ENCODE data around the gene DLGAP3.

The DLGAP3 gene

DNA sequence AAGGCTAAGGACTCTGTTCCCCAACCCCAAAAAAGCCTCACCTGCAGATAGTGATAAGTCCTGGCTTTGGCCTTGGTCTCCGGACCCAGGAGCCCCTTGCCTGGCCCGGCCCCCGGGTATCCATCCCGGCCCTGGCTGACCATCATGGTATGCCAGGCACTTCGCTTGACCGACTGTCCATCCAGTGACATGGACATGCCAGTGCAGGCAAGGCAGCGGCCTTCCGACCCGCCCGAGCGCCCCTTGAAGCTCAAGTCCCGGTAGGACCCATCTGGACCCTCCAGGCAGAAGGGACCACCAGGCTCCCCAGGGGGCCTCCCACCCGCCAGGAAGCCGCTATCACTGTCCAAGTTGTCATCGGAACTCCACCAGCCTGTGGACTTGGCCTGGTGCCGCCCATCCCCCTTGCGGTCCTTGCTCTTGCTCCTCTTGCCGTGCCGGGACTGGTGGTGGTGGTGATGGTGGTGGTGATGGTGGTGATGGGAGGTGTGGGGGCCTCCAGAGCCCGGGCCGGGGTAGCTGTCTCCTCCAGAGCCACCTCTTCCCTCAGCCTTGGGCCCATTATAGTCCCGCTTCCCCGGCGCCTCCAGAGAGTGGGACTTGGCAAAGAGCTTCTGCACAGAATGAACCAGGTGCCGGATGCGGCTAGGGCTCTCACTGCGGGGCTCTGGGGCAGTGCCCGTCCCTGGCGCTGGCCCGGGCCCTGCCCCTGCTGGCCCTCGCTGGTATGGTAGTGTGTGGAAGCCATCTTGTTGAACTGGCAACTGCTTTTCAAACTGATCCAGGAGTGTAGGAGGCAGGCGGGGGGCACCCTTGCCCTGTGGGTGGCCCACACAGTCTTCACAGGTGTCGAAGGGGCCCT, 25.0 kb downstream of the DLGAP3 start:
- no peak for DNase-seq

DNA sequence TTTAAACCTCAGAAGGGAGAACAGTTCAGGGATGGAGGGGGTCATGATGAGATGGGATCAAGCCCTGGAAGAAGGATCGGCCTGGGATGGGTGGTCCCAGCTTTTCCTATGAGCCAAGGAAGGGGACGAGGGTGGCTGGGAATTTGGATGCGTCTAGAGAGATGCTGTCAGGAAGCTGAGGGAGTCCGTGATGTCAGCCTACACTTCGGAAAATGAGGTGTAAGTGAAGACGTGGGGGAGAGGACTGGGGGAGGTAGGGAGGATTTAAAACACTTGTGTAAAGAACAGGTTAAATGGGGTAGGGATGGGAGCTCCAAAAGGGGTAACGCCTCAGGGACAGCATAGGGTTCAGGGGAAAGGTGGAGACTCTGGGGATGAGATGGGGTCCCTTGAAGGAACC, 27.5 kb downstream of the DLGAP3 start:
- DNase-seq: no peak

DNA sequence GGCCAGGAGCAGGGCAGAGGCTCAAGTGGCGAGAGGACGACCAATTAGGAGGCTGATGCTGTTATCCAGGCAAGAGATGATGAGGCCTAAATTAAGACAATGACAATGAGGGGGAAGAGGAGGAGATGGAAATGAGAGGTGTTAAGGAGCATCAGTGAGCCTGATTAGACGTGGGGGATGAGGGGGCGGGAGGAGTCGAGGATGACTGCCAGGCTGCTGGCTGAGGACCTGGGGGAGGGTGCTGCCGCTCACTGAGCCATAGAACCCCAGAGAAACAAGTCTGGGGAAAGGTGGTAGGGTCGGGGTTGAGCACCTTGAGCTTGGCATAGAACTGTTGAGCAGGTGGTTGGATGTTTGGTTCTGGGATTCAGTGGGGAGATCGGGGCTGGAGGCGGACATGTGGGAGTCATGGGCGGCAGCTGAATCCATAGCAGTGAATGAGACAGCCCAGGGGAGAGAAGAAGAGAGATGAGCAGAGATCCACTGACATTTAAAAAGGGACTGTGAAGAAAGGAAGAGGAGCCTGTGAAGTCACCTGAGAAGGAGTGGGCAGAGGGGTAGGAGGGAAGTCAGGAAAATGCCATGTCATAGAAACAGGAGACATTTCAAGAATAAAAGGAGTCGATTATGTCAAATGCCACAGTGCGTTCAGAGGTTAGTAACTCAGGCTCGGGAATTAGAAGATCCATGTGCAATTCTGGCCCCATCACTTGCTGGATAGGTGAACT, 28.5 kb downstream of the DLGAP3 start:
- no peak for DNase-seq

DNA sequence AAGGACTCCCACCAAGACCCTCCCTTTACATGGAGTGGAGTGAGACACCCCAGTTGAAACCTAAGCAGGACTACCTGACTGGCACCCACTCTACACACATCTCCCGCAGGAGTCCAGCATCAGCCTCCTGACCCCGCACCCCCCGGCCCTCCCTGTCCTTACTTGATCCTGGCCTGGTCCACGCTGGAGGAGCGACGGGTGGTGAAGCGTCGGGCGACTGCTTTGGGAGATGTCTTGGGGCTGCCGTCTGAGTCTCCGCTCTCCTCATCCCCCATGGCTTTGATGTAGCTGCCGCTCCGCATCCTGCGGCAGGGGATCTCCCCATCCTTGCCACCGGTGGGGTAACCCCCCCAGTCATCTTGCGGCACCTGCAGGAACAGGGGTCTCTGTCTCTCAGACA, 29.5 kb downstream of the DLGAP3 start:
- no peak for DNase-seq

DNA sequence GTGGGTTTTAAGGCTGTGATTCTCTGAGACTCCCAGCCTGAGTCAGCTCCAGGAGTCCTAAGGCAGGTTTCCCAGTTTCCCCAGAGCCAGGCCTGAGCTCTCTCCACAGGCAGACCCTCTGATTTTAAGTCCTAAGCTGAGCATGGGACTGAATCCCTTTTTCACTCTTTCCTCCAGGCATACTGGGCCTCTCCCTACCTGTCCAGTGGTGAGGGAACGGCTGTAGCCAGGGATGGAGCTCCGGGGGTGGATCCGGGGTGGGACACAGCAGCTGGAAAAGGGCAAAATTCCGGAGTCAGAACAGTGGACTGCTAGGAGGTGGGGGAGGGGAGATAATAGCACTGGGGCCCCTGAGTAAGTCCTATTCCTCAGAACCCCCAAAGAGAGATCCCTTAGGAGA, 30.0 kb downstream of the DLGAP3 start:
- no peak for DNase-seq

DNA sequence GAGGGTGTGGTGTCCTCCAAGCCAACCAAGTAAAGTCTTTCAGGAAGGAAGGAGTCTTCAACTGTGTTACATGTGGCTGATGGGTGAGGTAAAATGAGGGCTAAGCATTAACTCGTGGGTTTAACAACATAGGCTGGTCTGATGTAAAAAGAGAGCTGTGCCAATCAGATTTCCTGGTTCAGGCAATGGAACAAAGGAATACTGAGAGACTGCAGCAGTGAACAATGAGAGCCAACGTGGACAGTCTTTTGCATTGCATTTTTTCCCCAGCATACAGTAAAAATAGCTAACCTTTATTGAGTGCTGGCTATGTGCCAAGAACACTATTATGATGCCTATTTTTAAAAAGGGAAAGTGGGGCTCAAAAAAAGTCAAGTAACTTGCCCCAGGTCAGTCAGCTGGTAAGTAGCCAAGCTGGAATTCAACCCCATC, 31.1 kb downstream of the DLGAP3 start:
- no peak for DNase-seq

DNA sequence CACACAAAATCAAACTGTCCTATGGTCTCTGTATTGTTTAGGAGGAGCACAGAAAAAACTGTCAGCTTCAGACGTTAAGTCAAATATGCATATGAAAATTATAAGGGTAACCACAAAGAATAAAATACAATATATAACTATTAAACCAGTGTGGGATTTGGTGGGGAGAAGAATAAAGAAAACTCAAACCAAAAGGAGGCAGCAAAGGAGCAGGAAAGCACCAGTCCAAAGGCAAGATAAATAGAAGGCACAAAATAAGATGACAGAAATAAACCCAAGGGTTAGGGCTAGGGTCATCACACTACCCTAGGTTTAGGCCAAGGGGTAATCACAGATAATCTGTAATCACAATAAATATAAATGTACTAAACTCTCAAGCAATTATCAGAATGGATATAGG, 32.8 kb downstream of the DLGAP3 start:
- no peak for DNase-seq

DNA sequence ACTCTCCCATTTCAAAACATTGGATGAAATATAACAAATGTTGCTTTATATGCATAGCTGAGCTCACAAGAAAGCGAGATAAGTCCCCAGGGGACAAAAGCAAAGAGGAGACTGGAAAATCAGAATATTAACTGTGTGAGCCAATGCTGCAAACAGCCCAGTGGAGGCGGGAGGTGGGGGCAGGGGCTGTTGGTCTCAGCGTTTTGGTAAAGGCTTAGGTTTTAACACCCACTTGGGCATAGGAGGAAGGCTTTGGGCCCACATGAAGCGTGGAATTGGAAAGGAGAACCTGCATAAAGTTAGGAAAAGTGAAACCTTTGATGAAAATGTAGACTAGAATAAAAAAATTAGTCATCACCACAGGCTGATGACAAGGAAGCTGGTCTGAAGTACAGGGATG, 39.7 kb downstream of the DLGAP3 start:
- no peak for DNase-seq

DNA sequence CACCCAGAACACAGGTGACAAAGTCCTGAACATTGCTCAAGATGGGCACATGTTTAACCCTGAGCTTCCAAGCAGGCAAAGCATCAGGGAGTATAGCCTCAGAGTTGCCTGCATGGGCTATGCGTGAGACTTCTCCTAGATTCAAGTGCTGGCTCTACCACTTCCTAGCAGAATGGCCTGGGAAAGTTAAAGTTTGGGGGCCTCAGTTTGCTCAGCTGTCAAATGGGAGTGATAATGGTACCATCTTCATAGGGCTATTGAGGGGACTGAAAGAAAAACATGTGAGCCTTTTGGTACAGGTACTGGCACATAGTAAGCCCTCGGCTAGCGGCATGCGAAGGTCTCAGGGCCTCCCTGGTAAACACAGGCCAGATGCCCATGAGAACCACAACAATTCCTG, 41.9 kb downstream of the DLGAP3 start:
- DNase-seq: no peak

DNA sequence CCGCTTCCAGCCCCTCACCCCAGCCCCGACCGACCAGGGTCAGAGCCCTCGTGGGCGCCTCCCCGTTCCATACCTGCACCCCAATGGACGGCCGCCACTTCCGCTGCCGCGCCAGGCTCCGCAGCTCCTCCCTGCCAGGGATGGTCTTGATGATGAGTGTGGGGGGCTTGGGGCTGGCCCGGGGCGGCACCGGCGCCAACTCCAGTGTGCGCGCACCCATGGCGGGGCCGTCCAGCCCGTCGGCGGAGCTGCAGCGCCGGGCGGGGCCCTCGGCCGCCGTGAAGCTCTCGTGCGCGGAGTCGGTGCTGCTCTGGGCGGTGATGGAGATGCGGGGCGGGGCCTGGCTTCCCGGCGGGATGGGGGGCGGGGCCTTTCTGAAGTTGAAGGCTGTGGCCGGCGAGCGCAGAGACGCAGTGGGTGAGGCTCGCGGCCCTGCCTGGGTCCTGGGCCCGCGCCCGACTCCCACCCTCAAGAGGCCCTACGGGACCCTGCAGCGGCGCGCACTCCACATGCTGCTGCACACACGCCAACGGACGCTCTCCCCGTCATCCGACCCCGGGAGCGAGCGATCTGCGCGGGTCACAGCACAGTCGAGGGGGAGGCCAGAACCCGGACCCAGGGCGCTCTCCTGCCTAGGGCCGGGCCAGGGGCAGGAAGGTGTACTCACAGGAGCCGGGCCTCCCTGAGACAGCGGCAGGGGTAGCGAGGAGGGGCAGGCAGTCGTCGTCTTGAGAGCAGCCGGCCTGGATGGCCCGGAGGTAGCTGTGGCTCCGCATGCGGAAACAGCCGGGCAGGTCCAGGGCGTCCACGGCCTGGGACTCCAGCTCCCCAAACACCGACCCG, 43.8 kb downstream of the DLGAP3 start:
- no peak for DNase-seq

DNA sequence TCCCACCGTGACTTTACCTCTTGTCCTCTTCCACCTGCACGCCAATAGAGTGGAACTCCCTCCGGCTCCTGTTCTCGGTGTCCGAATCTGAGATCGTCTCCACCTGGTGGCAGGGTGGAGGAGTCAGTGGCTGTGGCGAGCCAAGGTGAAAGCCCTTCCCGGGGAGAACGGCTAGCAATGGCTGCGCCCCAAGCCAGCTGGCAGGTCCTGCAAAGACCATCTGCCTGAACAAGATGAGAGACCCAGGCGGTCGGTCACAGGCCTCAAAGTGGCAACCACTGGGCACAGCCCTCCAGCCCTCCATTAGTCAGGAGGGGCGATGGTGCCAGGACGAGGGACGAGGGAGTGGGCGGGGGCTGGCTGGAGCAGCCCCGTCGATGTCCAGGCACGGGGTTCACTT, 44.5 kb downstream of the DLGAP3 start:
- no peak for DNase-seq

DNA sequence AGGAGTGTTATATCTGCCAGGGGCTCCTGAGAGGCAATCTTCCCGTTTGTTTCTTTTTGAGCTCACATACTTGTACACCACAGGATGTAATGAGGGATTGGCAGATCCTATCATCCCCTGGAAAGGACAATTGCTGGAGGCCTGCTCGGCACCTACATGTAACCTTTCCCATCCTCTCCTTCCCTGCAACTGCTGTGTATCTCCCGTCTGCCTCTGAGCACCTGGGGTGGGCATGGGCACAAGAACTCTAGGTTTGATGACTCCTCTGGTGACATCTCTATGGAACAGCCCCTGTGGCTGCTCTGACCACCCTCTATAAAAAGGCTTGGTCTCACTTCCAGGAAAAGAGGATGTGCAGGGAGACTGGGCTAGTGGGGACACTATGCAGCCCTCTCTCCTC, 44.9 kb downstream of the DLGAP3 start:
- no peak for DNase-seq

DNA sequence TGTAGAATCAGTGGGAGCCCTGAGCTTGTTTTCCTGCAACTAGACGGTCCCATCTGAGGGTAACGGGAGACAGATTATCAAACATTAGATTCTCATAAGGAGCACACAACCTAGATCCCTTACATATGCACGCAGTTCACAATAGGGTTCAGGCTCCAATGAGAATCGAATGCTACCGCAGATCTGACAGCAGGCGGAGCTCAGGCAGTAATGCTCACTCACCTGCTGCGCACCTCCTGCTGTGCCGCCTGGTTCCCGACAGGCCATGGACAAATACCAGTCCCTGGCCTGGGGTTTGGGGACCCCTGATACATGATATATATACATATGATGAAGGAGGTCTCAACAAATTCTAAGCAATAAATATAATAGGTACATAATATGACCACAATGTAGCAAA, 50.2 kb downstream of the DLGAP3 start:
- DNase-seq: no peak

DNA sequence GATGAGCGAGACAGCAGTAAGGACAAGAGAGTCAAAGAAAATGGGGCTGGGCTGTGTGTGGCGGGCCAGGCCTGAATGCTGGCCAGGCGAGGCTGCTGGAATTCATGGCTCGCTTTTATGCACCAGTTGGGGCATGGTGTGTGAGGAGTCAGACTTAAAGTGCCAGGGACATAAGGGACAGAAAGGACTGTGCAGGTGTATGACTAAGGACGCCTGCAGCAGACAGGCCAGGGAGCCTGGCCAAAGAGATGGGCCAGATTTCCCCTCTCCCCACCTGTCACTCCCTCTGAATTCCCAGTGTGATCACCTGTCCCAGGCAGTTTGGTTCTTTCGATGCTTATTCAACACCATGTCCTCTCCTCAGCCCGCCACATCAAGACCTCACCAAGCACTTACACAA, 53.0 kb downstream of the DLGAP3 start:
- DNase-seq: no peak

DNA sequence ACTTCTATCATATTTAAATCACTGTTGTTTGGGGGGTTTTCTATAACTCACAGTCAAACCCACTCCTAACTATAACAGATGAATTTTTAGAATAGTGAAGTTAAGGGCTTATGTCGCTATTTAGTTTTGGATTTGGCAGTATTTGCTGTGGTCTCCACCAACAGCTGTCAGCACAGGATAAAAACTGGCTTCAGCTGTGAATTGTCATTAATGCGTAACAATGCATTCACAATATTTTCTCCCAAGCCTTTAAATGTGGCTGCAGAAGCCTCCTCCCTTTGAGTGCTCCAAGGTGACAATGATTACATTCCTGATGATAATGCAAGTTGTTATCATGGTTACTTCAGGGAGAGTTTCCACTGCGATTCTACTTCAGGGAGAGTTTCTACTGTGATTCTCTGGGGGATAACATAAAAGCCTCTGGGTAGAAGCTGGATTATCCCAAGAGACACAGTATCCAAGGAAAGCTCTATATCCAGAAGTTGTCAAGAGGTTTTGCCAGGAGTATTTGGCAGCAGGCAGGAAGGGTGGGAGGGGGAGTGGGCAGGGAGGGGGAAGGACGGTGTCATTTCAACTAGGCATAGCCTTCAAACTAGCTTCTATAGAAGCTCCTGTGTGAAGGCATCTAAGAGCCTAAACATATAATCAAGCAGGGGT, 55.0 kb downstream of the DLGAP3 start:
- DNase-seq: peak; percentile 75

DNA sequence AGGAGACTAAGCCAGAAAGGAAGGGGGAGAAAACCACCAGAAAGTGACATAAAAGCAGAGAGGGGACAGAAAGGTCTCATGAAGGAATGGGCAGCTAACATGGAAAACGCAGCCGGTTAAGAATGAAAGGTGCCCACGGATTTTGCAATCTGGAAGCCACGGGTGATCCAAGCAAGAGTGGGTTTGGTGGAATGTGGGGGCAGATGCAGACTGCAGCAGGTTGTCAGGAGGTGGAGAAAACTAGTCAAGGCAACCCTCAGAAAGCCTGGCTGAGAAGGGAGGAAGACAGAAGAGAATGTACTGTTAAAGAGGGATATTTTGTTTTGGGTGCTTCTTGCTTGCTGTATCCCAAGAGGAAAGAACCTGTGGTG, 57.3 kb downstream of the DLGAP3 start:
- no peak for DNase-seq

DNA sequence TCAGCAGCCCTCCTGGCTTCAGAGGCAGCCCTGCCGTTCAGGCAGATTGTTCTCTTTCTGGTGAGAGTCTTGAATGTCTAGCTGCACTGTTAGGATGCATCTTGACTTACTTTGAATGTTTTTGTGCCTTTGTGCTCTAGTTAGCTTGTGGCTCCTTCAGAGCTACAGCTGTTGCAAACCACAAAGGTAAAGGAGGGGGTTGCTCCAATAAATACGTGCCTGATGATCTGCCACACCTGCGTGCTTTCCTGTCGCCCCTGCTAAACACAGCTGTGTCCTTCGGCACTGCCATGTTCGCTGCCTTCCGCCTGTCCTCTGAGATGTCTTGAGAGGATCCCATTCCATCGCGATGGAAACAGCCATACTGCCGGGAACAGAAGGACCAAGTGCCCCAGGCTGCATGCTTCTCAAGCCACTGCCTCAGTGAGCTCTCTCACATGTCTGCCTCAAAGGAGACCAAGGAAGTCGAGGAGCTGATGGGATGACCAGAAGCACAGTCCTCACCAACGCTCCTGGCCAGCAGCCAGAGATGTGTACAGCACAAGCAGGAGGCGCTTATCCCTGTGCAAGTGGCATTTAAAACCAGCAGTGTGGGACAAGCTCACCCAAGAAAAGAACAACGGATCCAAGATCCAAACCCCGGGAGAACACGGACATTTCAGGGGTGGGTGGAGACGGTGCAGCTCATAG, 57.9 kb downstream of the DLGAP3 start:
- DNase-seq: no peak

DNA sequence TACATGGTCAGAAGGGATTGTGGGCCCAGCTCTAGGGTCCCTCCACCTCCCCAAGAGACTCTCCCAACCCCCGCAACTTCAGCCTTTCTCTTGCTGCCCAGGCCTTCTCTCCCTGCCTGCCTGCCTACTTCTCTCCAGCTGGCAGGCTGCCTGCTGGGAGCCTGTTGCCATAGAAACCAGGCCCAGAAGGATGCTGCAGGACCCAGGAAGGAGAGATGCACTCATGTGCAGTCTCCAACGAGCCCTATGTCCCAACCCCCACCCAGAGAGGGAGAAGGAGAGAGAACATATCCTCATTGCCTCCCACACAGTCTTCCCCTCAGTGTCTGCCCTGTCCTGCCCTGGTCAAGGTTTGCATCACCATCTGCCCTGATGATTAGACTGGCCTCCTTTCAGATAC, 59.1 kb downstream of the DLGAP3 start:
- DNase-seq: no peak

DNA sequence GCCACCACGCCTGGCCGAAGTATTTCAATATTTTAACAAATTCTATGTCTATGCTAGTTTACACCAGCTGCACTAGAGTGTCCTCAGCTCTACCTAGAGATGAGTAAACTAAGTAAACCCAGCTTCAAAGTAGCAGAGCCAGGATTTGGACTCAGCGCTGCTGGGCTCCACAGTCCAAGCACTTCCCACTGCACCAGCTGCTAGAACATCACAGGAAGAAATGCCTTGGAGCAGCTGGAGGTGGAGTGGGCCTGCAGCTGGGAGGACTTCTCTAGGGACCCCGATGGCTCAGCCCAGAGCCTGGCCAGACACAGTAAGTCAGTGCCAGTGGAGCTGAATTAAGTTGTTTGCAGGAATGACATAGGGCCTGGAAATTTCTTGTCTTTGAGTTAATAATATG, 59.7 kb downstream of the DLGAP3 start:
- DNase-seq: no peak

DNA sequence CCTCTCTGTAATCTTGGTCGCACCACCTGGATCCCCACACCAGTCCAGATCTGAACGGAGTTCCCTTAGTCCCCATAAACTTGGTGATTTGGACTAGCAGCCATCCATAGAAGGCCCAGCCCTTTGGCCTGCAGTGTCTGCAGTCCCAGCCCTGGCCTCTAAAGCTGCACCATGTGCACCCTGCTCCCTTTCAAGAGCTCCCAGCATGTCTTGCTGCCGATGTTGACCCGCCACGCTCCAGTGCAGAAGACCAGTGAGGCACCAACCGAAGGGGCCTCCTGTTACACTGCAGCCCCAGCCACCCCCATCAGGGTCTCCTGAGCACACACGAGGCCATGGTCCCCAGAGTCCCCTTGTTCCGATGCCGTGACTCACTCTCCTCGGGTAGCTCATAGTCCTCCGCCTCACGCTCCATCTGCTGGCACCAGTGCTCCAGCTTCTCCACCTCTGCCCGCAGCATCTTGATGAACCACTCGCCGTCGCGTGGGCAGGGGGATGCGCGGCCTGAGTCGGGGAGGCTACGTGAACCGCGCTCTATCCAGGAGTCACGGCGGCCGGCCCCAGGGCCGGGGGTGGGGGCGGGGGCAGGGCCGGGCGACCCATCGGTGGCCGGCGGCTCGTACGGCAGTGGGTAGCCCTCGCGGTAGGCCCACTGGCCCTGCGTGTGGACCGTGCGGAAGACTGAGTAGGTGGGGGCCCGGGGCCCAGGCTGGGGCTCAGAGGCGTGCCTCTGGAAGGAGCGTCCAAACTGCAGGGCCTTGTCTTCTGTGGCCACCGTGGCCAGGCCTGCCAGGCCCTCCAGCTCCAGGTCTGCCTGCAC, 61.0 kb downstream of the DLGAP3 start:
- DNase-seq: no peak

DNA sequence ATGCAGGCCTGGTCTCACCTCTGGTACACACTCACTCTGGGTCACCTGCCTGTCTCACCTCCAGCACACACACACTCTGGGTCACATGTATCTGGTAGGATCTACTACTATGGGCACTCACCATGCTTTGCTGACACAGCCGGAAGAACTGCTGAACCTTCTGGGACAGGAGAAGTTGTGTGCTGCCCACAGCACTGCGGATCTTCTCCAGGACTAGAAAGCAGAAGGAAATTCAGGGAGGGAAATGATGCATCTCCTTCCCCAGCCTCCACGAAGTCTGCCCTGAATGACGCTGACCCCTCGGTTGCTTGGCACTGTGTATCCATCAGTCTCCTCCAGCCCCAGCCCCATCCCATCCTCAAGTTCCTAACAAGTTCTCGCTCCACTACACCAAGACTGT, 62.0 kb downstream of the DLGAP3 start:
- no peak for DNase-seq

DNA sequence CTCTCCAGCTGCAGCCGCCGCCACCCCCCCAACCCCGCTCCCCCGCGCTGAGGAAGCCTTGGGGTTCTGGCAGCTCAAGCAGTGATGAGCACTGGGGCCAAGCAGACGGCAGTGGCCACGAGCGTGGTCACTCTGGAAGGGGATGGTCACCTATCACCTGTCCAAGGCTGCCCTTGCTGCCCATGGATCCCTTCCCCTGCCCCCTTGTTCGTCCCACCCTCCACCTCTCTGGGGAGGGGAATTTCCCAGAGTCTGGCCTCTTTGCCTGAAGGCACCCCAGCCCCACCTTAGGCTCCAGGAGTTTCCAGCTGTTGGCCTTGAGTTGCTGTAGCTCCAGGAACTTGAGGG, 62.7 kb downstream of the DLGAP3 start:
- DNase-seq: no peak

Measured in NCI-H82 (cell line).